OCI-LY1 (cell line): ENCODE data around the gene ALPI.

Experiments
- H2AFZ ChIP-seq: fragments of 200-600 bp; sonication (generic), shearing (Covaris generic); 2 replicates; pipeline ENCODE4 v1.6.0; 2014; ENCODE audit warnings: antibody characterized with exemption, mild to moderate bottlenecking, low read length
- H3F3A ChIP-seq: fragments of 200-600 bp; sonication (generic), shearing (Covaris generic); 2 replicates; pipeline ENCODE4 v1.6.0; 2014; ENCODE audit warnings: mild to moderate bottlenecking, antibody characterized with exemption, low read length, moderate library complexity; ENCODE audit not compliant: insufficient read depth
- H3K27ac ChIP-seq: fragments of 200-600 bp; sonication (generic); 2 replicates; pipeline ENCODE4 v1.5.1; 2014; ENCODE audit warnings: low read length, mixed run types, mild to moderate bottlenecking, low read depth; ENCODE audit not compliant: poor library complexity, severe bottlenecking
- H3K27me3 ChIP-seq: fragments of 200-600 bp; sonication (generic); 2 replicates; pipeline ENCODE4 v1.6.0; 2014; ENCODE audit warnings: antibody characterized with exemption, mild to moderate bottlenecking, low read length, moderate library complexity; ENCODE audit not compliant: insufficient read depth
- H3K36me3 ChIP-seq: fragments of 200-600 bp; sonication (generic); 2 replicates; pipeline ENCODE4 v1.6.1; 2014; ENCODE audit warnings: mild to moderate bottlenecking, antibody characterized with exemption, low read length, moderate library complexity, mixed read lengths; ENCODE audit not compliant: insufficient read depth
- H3K4me1 ChIP-seq: fragments of 200-600 bp; sonication (generic); 2 replicates; pipeline ENCODE4 v1.5.1; 2014; ENCODE audit warnings: mild to moderate bottlenecking, low read length, moderate library complexity; ENCODE audit not compliant: insufficient read depth, severe bottlenecking
- H3K4me2 ChIP-seq: fragments of 200-600 bp; sonication (generic), shearing (Covaris generic); 2 replicates; pipeline ENCODE4 v1.6.1; 2014; ENCODE audit warnings: low read length
- H3K4me3 ChIP-seq: fragments of 200-600 bp; sonication (generic); 2 replicates; pipeline ENCODE4 v1.5.1; 2014; ENCODE audit warnings: low read length, low read depth, mild to moderate bottlenecking, mixed read lengths; ENCODE audit not compliant: poor library complexity, severe bottlenecking
- H3K79me2 ChIP-seq: fragments of 200-600 bp; shearing (Covaris generic); 2 replicates; pipeline ENCODE4 v1.6.1; 2016; ENCODE audit warnings: mixed run types, low read length, mixed read lengths; ENCODE audit not compliant: insufficient read depth
- H3K9ac ChIP-seq: fragments of 200-600 bp; sonication (generic), shearing (Covaris generic); 2 replicates; pipeline ENCODE4 v1.6.1; 2014; ENCODE audit warnings: mild to moderate bottlenecking, low read length, mixed read lengths
- H3K9me2 ChIP-seq: fragments of 200-600 bp; sonication (generic), shearing (Covaris generic); 2 replicates; pipeline ENCODE4 v1.6.1; 2014; ENCODE audit warnings: low read depth, mild to moderate bottlenecking, low read length, mixed read lengths
- H3K9me3 ChIP-seq: fragments of 200-600 bp; shearing (Covaris generic); 2 replicates; pipeline ENCODE4 v1.6.1; 2014; ENCODE audit warnings: low read length, mixed read lengths
- H4K20me1 ChIP-seq: fragments of 200-600 bp; sonication (generic), shearing (Covaris generic); 2 replicates; pipeline ENCODE4 v1.6.0; 2016; ENCODE audit warnings: mild to moderate bottlenecking, low read length; ENCODE audit not compliant: insufficient read depth
- EZH2 ChIP-seq: fragments of 200-600 bp; sonication (generic), shearing (Covaris generic); IDR thresholded peaks from 2 replicates; pipeline ENCODE4 v1.8.0; 2017; ENCODE audit warnings: borderline replicate concordance, mixed run types, mild to moderate bottlenecking, antibody characterized with exemption, low read length, moderate library complexity, mixed read lengths
- TF ChIP-seq, protein P1 (sequence below): fragments of 200-600 bp; sonication (generic), shearing (Covaris generic); IDR thresholded peaks from 2 replicates; pipeline ENCODE4 v1.5.1; 2017; ENCODE audit warnings: mild to moderate bottlenecking, antibody characterized with exemption, low read length, moderate library complexity, mixed read lengths

The ALPI gene

DNA sequence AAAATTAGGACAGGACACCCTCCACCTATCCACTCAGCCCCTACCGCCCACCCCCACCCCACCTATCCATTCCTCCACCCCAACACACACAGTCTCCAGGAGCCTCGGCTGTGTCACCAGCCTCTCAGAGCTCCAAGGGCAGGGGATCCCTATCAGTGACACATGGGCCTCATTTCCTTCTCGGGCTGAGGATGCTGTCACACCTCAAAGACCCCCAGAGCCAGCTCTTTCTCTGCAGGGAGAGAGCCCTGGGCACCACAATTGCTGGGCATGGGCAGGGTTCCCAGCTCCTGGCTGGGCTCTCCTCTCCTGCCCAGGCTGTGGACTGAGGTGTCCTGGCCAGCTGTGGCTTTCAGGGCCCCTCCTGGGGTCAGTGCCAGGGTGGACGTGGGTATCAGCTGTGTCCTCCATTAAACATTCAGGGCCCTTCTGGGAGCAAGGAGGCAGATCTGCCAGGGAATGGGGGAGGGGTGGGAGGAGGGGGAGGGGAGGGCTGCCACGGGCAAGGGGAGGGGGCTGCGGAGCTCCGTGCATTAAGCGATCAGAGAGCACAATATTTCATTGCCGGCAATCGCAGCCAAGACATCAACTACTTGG is 45.9 kb downstream of the ALPI start:
- TF ChIP-seq, protein P1, sequence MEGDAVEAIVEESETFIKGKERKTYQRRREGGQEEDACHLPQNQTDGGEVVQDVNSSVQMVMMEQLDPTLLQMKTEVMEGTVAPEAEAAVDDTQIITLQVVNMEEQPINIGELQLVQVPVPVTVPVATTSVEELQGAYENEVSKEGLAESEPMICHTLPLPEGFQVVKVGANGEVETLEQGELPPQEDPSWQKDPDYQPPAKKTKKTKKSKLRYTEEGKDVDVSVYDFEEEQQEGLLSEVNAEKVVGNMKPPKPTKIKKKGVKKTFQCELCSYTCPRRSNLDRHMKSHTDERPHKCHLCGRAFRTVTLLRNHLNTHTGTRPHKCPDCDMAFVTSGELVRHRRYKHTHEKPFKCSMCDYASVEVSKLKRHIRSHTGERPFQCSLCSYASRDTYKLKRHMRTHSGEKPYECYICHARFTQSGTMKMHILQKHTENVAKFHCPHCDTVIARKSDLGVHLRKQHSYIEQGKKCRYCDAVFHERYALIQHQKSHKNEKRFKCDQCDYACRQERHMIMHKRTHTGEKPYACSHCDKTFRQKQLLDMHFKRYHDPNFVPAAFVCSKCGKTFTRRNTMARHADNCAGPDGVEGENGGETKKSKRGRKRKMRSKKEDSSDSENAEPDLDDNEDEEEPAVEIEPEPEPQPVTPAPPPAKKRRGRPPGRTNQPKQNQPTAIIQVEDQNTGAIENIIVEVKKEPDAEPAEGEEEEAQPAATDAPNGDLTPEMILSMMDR: no peak
- no peak for TF ChIP-seq EZH2
- H3K27ac ChIP-seq: no peak overlapping the region
- H3K27me3 ChIP-seq: no peaks in the 10 kb centered on the region; the same call in none of the 2 replicates
- H4K20me1 ChIP-seq: no peaks in the 10 kb centered on the region
- H3K9ac ChIP-seq: no peak overlapping the region
- no peak overlapping the region for H2AFZ ChIP-seq
- H3F3A ChIP-seq: no peaks in the 10 kb centered on the region
- H3K4me1 ChIP-seq: no peaks in the 10 kb centered on the region
- no peaks in the 10 kb centered on the region for H3K9me2 ChIP-seq
- H3K4me2 ChIP-seq: no peak overlapping the region
- no peaks in the 10 kb centered on the region for H3K36me3 ChIP-seq
- no peaks in the 10 kb centered on the region for H3K9me3 ChIP-seq
- H3K79me2 ChIP-seq: no peaks in the 10 kb centered on the region
- H3K4me3 ChIP-seq: no peak overlapping the region

DNA sequence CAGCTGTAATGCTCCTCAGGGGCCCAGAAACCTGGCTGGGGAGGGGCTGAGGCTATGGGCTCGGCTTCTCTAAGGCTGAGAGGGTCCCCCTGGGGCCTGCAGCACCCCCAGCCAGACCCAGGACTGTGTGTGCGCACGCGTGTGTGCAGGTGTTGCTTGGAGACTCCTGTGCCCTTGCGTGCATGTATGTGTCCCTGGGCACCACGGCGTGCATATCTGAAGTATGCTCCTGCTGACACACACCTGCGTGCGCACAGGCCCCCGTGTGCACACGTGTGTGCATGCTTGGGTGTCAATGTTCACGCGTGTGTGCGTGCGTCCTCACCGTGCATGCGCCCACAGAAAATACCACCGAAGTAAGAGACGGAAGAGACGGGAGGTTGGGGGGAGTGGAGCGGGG is 46.6 kb downstream of the ALPI start:
- no peaks in the 10 kb centered on the region for H3K9me2 ChIP-seq
- H4K20me1 ChIP-seq: no peaks in the 10 kb centered on the region
- no peaks in the 10 kb centered on the region for H3F3A ChIP-seq
- no peaks in the 10 kb centered on the region for H3K9me3 ChIP-seq
- TF ChIP-seq, protein P1: no peak
- TF ChIP-seq EZH2: no peak
- H3K27me3 ChIP-seq: no peaks in the 10 kb centered on the region; the same call in none of the 2 replicates
- no peak overlapping the region for H3K4me2 ChIP-seq
- no peak overlapping the region for H2AFZ ChIP-seq
- H3K79me2 ChIP-seq: no peaks in the 10 kb centered on the region
- no peaks in the 10 kb centered on the region for H3K4me1 ChIP-seq
- no peak overlapping the region for H3K4me3 ChIP-seq
- no peak overlapping the region for H3K27ac ChIP-seq
- no peak overlapping the region for H3K9ac ChIP-seq
- no peaks in the 10 kb centered on the region for H3K36me3 ChIP-seq

DNA sequence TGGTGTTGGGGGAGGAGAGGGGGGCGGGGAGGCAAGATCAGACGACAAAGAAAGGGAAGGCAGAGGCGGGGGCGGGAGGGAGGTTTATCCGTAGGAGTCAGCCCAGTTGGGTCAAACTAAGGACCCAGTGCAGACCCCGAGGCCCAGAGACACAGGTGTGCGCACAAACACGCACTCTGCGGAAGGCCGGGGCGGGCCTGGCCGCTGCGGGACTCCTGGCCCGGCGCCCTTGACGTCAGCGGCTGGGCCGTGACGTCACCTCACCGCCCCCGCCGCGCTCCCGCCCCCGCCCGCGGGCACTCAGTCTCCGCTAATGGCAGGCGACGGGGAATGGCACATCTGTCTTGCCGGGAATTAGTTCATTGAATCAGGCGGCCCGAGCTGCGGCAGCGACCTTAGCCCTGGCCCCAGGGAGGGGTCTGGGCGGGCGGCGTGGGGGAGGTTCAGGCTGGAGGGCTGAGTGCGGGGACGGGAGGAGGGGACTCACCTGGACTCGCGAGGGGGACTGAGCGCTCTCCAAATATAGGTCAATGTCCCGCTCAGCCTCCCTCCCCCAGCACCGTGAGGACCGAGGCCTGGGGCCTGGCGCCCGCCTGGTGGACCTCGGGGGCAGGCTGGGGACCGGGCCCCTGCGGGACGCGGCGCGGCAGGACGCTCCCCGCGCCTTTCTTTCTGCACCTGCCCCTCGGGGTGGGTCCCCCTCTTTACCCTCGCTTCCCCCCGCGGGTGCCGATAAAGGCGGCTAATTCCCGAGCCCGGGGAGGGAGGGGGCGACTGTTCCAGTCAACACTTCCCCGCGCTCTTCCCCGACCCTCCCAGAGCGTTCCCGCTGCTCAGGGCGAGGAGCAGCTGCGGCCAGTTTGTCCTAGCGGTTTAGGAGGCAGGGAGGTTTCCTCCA is 47.2 kb downstream of the ALPI start:
- Histone ChIP-seq H3K27ac (no peak overlapping the region), H3F3A (no peaks in the 10 kb centered on the region), H4K20me1 (no peaks in the 10 kb centered on the region), H3K9me3 (no peaks in the 10 kb centered on the region), H3K79me2 (no peaks in the 10 kb centered on the region), H3K4me3 (no peak overlapping the region), H3K4me2 (no peak overlapping the region), H3K36me3 (no peaks in the 10 kb centered on the region), H2AFZ (no peak overlapping the region), H3K27me3 (no peaks in the 10 kb centered on the region; the same call in none of the 2 replicates), H3K9me2 (no peaks in the 10 kb centered on the region), H3K9ac (no peak overlapping the region), H3K4me1 (no peaks in the 10 kb centered on the region)
- TF ChIP-seq, protein P1: no peak
- TF ChIP-seq EZH2: no peak
